GM19324 (cell line): ENCODE results near the gene MTURN.
A peak's percentile ranks its signal among the peaks of the same experiment; 100 is the strongest.
"Not testable (repeated sequence)": the region's sequence is repeated elsewhere in the genome, so short reads cannot be mapped to it uniquely, and the experiment has no call there.

Experiments used
- ATAC-seq: cut with Tn5 transposase; IDR thresholded peaks from one replicate; pipeline ENCODE4 v1.9.1; 2021; ENCODE audit warnings: mild to moderate bottlenecking, moderate library complexity; ENCODE audit not compliant: unreplicated experiment, low FRiP score

Gene MTURN

DNA sequence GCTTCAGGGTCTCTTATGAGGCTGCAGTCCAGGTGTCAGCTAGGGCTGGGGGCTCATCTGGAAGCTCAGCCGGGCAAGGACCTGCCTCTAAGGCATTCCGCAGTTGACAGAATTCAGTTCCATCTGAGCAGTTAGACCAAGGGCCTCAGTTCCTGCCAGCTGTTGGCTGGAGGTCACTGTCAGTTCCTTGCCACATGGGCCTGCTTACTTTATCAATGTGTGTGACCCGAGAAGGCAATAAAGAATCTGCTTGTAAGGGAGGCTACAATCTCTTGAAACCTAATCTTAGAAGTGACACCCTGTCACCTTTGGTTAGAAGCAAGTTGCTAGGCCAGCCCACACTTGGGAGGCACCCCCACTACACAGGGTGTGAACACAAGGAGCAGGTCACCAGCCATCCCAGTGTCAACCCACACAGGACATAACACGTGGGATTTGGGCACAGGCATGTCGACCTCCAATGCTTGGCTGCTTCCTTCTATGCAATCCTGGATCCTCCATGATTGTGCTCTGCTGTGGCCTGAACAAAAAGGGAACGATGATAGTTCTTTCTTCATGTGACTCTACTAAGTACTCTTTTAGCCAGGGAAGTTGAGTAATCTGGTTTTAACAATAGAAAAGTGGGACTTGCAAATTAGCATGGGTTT is 41.8 kb downstream of the MTURN start:
- no peak for ATAC-seq

DNA sequence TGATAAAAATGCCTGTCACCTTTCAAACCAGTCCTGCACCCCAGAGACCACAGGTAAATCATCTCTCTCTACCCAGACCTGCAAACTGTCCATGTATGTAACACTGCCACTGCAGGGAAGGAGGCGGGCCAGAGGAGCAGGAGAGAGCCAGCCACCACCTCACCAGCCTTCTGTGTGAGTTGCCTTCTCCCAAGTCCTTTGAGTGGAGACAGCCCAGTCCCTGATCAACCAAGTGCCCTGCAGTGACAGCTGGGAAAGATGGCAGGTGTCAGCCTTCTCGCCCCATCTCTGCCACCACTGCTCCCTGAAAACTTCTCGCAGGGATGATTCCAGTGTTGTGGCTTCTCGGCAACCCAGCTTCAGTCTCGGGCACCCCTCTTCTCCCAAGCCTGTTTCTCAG is 42.4 kb downstream of the MTURN start:
- no peak for ATAC-seq

DNA sequence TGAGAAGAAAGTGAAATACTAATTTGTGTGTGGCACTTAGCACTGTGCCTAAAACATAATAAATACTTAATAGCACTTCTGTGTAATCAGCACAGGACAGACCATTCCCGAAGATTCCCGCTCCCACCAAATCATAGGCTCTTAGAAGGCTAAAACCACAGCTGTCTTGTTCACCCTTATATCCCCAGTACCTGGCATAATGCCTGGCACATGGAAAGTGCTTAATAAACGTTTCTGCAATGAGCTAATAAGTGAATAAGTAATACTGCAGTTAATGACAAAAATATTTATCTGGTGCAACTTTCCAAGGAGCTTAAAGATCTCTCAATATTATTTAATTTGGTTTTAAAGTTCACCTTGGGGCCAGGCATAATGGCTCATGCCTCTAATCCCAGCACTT is 43.2 kb downstream of the MTURN start:
- no peak for ATAC-seq

DNA sequence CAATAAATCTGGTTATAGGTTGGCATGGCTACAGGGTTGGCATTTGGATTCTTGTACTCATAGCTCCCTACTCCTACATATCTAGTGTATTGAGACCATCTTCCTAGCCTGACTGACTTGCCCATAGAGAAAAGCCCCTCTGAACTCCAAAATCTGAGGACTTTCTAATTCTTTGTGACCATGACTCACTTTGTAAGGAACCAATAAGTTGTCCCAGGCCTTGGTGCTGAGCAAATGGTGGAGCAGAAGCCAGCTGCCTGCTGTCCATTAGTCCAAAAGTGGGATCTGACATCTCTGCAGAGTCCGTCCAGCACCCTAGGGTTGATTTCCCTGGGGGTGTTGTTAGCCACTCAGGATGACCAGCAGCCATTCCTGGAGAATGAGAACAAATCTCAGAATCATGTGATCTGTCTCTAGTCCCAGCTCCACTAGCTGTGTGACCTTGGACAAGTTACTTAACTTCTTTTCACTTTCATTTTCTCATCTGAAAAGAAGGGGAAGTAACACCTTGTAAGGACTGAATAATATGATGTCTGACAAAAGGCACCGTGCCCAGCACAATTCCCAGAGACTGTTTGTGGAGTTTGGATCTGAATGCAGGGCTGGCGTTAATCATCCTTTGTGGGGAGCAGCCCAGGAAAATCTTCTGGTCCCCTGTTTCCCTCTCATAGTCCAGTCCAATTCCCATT is 44.1 kb downstream of the MTURN start:
- ATAC-seq, result peak; percentile 80

- no peak for ATAC-seq
Measured at GRCh38 chr7:30180718-30181117, 45.9 kb downstream of the MTURN start.

- ATAC-seq, result no peak
Measured at GRCh38 chr7:30181211-30181610, 46.4 kb downstream of the MTURN start.

GRCh38 chr7:30181736-30182522 is 47.1 kb downstream of the MTURN start:
- ATAC-seq, result no peak

DNA sequence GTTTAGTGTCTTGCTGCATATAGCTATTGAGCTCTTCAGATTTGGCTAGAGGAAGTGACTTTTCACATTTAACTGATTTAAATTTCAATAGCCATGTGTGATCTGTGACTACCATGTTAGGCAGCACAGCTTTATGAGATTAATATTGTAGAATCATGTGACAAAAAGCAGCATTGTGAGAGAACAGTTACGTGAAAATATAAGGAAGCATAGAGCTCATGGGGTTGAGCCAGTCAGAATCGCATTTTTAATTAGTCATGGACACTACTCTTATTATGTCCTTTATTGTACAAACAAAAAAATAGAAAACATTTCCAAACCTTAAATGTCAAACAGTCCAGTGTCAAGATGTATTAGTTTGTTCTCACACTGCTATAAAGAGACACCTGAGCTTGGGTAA is 48.0 kb downstream of the MTURN start:
- ATAC-seq, result no peak

- ATAC-seq, result no peak
Measured at GRCh38 chr7:30183749-30184369, 49.1 kb downstream of the MTURN start.

GRCh38 chr7:30184791-30185487 is 50.2 kb downstream of the MTURN start:
- no peak for ATAC-seq

DNA sequence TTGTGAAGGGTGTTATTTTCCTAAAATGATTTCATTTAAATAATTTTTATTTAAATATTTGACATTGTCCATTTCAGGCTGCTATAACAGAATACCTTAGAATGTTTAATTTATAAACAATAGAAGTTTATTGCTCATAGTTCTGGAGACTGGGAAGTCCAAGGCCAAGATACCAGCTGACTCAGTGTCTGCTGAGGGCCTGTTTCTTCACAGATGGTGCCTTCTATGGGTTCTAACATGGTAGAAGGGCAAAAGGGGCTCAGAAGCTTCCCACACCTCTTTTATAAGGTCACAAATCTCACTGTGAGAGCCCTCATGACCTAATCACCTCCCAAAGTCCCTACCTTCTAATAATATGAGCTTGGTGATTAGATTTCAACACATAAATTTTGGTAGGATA is 50.7 kb downstream of the MTURN start:
- no peak for ATAC-seq

DNA sequence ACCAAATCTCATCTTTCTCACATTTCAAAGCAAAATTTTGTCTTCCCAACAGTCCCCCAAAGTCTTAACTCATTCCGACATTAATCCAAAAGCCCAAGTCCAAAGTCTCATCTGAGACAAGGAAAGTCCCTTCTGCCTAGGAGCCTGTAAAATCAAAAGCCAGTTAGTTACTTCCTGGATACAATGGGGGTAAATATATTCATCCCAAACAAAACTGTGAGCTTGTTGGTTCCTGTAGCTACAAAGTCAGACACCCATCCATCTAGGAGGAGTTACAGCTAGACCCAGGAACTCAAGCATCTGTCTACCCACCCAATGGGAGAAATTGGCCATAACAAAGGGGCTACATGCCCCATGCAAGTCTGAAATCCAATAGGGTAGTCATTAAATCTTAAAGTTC is 51.9 kb downstream of the MTURN start:
- no peak for ATAC-seq

- no peak for ATAC-seq
Measured at GRCh38 chr7:30187513-30187912, 52.7 kb downstream of the MTURN start.

- not testable (repeated sequence) for ATAC-seq
Measured at GRCh38 chr7:30188381-30188780, 53.6 kb downstream of the MTURN start.

DNA sequence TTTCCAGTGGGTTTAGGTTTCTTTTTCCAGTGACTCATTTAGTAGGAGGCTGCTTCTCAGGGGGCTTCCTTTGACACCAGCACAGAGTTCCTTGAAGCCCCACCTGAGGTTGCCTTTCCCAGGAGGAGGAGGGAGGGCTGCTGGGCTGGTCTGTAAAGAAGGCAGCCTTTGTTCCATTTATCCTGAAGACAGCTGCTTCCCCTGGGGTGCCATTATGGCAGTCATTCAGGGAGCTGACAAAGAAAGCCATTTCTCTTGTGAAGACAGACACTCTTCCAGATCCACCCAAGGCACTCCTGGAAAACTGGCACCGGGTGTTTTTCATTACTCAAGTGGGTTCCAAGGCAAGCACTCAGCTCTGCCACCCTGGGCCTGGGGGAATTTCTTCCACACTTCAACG is 54.0 kb downstream of the MTURN start:
- ATAC-seq, result no peak

DNA sequence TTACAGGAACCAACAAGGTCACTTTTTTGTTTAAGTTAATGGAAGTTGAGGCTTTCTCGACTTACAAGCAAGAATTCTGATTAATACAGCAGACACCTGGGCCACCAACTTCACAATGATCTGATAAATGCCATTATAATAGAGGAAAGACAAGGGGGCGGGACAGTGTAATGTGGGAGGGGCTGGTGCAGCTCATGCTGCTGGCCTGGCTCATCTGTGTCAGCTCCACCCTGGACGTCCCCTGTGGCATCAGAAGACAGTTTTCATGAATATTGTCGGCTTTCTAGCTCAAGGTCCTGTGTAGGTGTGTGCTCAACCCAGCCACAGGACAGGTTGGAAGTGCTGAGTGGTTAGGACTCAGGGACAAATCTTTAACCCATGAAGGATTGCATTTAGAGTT is 57.0 kb downstream of the MTURN start:
- no peak for ATAC-seq

DNA sequence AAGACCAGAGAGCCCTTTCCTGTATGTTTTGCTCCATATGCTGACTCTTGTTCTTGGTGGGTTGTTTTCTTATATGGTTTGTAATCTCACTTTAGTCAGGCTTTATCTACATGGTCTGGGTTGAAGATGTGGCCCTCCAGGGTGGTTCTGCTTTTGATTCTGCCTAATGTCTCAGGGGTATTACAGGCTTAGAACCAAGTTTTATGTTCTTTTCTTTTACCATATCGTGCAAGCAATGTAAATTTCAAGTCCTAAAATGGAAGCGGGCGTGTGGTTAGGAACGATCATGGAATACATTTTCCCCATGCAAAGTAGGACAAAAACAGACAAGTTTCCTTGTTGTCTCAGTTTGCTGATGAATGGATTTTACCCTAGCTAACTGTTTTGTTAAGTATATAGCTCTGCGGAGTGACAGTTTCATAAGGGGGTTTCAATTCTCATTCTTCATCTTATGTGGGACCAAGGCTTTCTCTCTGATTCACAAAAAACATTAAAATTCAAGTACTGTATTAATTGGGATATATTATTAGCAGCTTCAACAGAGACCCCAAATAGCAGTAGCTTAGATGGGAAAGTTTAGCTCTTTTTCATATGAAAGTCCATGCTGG is 58.7 kb downstream of the MTURN start:
- ATAC-seq, result no peak

- ATAC-seq, result no peak
Measured at GRCh38 chr7:30196408-30196807, 61.6 kb downstream of the MTURN start.

DNA sequence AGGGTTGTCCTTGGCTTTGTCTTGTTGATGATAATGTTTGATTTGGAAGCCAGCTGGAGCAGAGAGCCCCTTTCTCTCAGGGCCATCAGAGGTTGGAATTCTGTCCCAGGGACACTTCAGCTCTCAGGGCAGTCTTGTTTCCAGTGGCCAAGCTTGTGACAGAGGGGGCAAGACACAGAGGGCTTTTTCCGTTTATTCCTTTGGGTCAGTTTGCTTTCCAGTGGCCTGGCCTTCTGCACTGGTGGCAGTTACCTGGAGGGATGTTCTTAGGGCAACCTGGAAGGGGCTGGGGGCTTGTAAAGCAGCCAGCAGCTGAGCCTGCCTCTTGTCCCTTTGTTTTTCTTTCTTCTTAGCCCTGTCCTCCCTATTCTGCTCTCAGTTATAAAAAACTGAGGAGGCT is 62.7 kb downstream of the MTURN start:
- no peak for ATAC-seq

DNA sequence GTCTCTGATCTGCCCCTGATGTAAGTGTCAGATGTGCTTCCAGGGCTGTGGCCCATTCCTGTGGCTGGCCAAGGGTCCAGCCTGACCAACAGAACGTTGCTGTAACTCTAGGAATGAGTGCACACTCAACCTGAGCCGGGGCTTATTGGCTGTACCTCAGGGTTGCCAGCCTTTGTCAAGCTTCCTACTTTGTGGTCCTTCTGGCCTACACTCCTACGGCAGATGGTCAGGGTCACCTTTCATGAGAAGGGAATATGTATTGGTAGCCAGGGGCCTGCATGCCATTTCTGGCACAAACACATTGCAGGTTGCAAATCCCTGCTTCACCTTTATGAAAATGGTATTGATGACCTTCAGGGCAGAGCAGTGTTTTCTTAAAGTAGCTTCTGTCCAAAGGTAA is 64.5 kb downstream of the MTURN start:
- no peak for ATAC-seq
